H1 (cell line): ENCODE results near the gene CHSY3. TPM values are rescaled to one million over a fixed set of nuclear protein-coding genes. Genes with fewer than 3 reads are reported as not detected.

Experiments used
- CTCF ChIA-PET: fragments of 300-600 bp; sonication (Branson Sonifier 250); formaldehyde crosslinking; loops from one replicate; lab custom pipeline; 2021; ENCODE audit not compliant: partially characterized antibody; lab: Charles Lee
- POLR2A ChIA-PET: fragments of 300-600 bp; sonication (Branson Sonifier 250); formaldehyde crosslinking; loops from one replicate; lab custom pipeline; 2021; ENCODE audit warnings: inconsistent platforms; ENCODE audit not compliant: partially characterized antibody; lab: Charles Lee
- DNase-seq, 2 experiments: peaks; one replicate each; pipeline versions ENCODE4 v3.0.0 to v3.0.0-alpha.2; 2010 to 2022; ENCODE audit warnings: low spot score in 2 of 2, low read depth in 1 of 2, mixed read lengths in 1 of 2
- FAIRE-seq: peaks from 2 replicates; lab custom pipeline; 2011; peaks lifted over from hg19 to GRCh38; lab: Jason Lieb, UNC
- H2AFZ ChIP-seq: 2 replicates; pipeline ENCODE4 v1.8.1; 2012; ENCODE audit warnings: low read length, inconsistent platforms
- H2AK5ac ChIP-seq: 2 replicates; pipeline ENCODE4 v1.6.1; 2013; ENCODE audit warnings: low read depth, low read length
- H2BK120ac ChIP-seq: replicated peaks from 2 replicates; pipeline ENCODE3; 2013; ENCODE audit warnings: low read depth, low read length, inconsistent platforms
- H2BK12ac ChIP-seq: 2 replicates; pipeline ENCODE4 v1.6.1; 2013; ENCODE audit warnings: low read depth, low read length
- H2BK15ac ChIP-seq: 2 replicates; pipeline ENCODE4 v1.6.1; 2013; ENCODE audit warnings: low read length
- H2BK20ac ChIP-seq: 2 replicates; pipeline ENCODE4 v1.6.1; 2013; ENCODE audit warnings: low read length
- H2BK5ac ChIP-seq: 2 replicates; pipeline ENCODE4 v1.6.1; 2013; ENCODE audit warnings: low read depth, low read length
- H3K14ac ChIP-seq: 2 replicates; pipeline ENCODE4 v1.6.1; 2013; ENCODE audit warnings: inconsistent platforms; ENCODE audit not compliant: insufficient read length
- H3K18ac ChIP-seq: 2 replicates; pipeline ENCODE4 v1.6.1; 2013; ENCODE audit warnings: low read length; ENCODE audit errors: extremely low read depth
- H3K23ac ChIP-seq: 2 replicates; pipeline ENCODE4 v1.6.1; 2013; ENCODE audit warnings: inconsistent platforms; ENCODE audit not compliant: insufficient read length
- H3K23me2 ChIP-seq: 2 replicates; pipeline ENCODE4 v1.6.1; 2013; ENCODE audit warnings: low read depth, low read length
- H3K27ac ChIP-seq: 2 replicates; pipeline ENCODE4 v1.6.1; 2011; ENCODE audit warnings: low read depth, low read length, inconsistent platforms
- H3K27me3 ChIP-seq, 4 experiments: replicated peaks in 1 of 4; 1 replicate in 1 of 4; 2 replicates in 3 of 4; pipeline versions ENCODE4 v1.6.1 to v1.8.1; 2011 to 2013; ENCODE audit warnings: low read length in 3 of 4, mild to moderate bottlenecking in 3 of 4, inconsistent platforms in 2 of 4, mixed read lengths in 2 of 4, moderate library complexity in 1 of 4; ENCODE audit not compliant: control insufficient read depth in 3 of 4, insufficient read depth in 3 of 4; ENCODE audit errors: extremely low read depth in 1 of 4
- H3K36me3 ChIP-seq, 4 experiments: 2 replicates each; pipeline versions ENCODE4 v1.6.1 to v1.8.1; 2011 to 2013; ENCODE audit warnings: mild to moderate bottlenecking in 4 of 4, low read length in 3 of 4, moderate library complexity in 2 of 4, control low read depth in 1 of 4, inconsistent platforms in 1 of 4; ENCODE audit not compliant: insufficient read depth in 4 of 4, control insufficient read depth in 2 of 4
- H3K4ac ChIP-seq: replicated peaks from 2 replicates; pipeline ENCODE3; 2013; ENCODE audit warnings: low read length, low read depth, mixed read lengths, inconsistent platforms; ENCODE audit not compliant: insufficient read length
- H3K4me1 ChIP-seq, 4 experiments: replicated peaks in 1 of 4; 1 replicate in 1 of 4; 2 replicates in 3 of 4; pipeline versions ENCODE4 v1.6.1 to v1.8.1; 2011 to 2013; ENCODE audit warnings: low read length in 3 of 4, inconsistent platforms in 2 of 4, mixed read lengths in 1 of 4; ENCODE audit not compliant: insufficient read depth in 4 of 4, control insufficient read depth in 3 of 4
- H3K4me2 ChIP-seq, 2 experiments: 2 replicates each; pipeline versions ENCODE4 v1.6.1 to v1.8.1; 2011 to 2013; ENCODE audit warnings: low read depth in 2 of 2, low read length in 2 of 2, control low read depth in 1 of 2, inconsistent platforms in 1 of 2, mild to moderate bottlenecking in 1 of 2; ENCODE audit not compliant: insufficient read depth in 1 of 2
- H3K4me3 ChIP-seq, 4 experiments: fragments of 200-600, 300-600 bp in 1 of 4; sonication (generic), shearing (Covaris generic), sonication (Bioruptor Twin) in 1 of 4; 2 replicates each; pipeline versions ENCODE4 v1.5.1 to v1.8.1; 2011 to 2016; ENCODE audit warnings: low read length in 4 of 4, low read depth in 3 of 4, control low read depth in 2 of 4, inconsistent platforms in 2 of 4, mild to moderate bottlenecking in 2 of 4, mixed read lengths in 1 of 4, moderate library complexity in 1 of 4; ENCODE audit not compliant: insufficient read depth in 2 of 4; ENCODE audit errors: extremely low read depth in 1 of 4
- H3K56ac ChIP-seq: replicated peaks from 2 replicates; pipeline ENCODE3; 2013; ENCODE audit warnings: low read depth, mild to moderate bottlenecking, mixed read lengths, low read length, inconsistent platforms; ENCODE audit not compliant: insufficient read length
- H3K79me1 ChIP-seq: 2 replicates; pipeline ENCODE4 v1.6.1; 2013; ENCODE audit warnings: low read depth, low read length, control low read depth
- H3K79me2 ChIP-seq, 2 experiments: 2 replicates each; pipeline versions ENCODE4 v1.6.1 to v1.8.1; 2012 to 2013; ENCODE audit warnings: low read length in 2 of 2, mild to moderate bottlenecking in 2 of 2, inconsistent platforms in 1 of 2; ENCODE audit not compliant: insufficient read depth in 2 of 2, control insufficient read depth in 1 of 2
- H3K9ac ChIP-seq, 4 experiments: replicated peaks in 1 of 4; 1 replicate in 1 of 4; 2 replicates in 3 of 4; pipeline versions ENCODE4 v1.6.1 to v1.8.1; 2011 to 2013; ENCODE audit warnings: low read depth in 3 of 4, low read length in 3 of 4, control low read depth in 2 of 4, mild to moderate bottlenecking in 2 of 4, moderate library complexity in 2 of 4, inconsistent platforms in 1 of 4; ENCODE audit errors: extremely low read depth in 1 of 4
- H3K9me3 ChIP-seq, 2 experiments: 2 replicates each; pipeline versions ENCODE4 v1.6.1 to v1.8.1; 2012 to 2013; ENCODE audit warnings: mild to moderate bottlenecking in 2 of 2, moderate library complexity in 2 of 2, control low read depth in 1 of 2, inconsistent platforms in 1 of 2, low read depth in 1 of 2, low read length in 1 of 2, mixed read lengths in 1 of 2; ENCODE audit not compliant: insufficient read depth in 2 of 2
- H4K20me1 ChIP-seq, 2 experiments: replicated peaks in 1 of 2; 2 replicates each; pipeline versions ENCODE3 to v1.8.1; 2011 to 2013; ENCODE audit warnings: inconsistent platforms in 2 of 2, low read length in 2 of 2, mild to moderate bottlenecking in 1 of 2; ENCODE audit not compliant: insufficient read depth in 2 of 2, control insufficient read depth in 1 of 2
- H4K5ac ChIP-seq: 2 replicates; pipeline ENCODE4 v1.6.1; 2013; ENCODE audit warnings: low read length, low read depth, mixed read lengths, inconsistent platforms; ENCODE audit not compliant: insufficient read length
- H4K8ac ChIP-seq: 2 replicates; pipeline ENCODE4 v1.8.0; 2013; ENCODE audit warnings: mild to moderate bottlenecking, moderate library complexity, low read length, inconsistent platforms; ENCODE audit not compliant: insufficient read depth; ENCODE audit errors: extremely low read depth
- H4K91ac ChIP-seq: replicated peaks from 2 replicates; pipeline ENCODE3; 2013; ENCODE audit warnings: low read length, mixed read lengths, inconsistent platforms; ENCODE audit not compliant: insufficient read length
- ATF3 ChIP-seq: IDR thresholded peaks from 2 replicates; pipeline ENCODE4 v1.6.1; 2011; ENCODE audit warnings: low read depth, mild to moderate bottlenecking, low read length; ENCODE audit not compliant: insufficient read depth
- BRCA1 ChIP-seq: IDR thresholded peaks from 2 replicates; pipeline ENCODE4 v1.6.1; 2012; ENCODE audit warnings: low read depth, low read length, improper control_type of control experiment
- EZH2 ChIP-seq: fragments of 200-600 bp; sonication (generic); IDR thresholded peaks from 2 replicates; pipeline ENCODE4 v1.7.1; 2012; ENCODE audit warnings: low read depth, mild to moderate bottlenecking, moderate library complexity, low read length, inconsistent platforms; ENCODE audit not compliant: severe bottlenecking
- SIX5 ChIP-seq: IDR thresholded peaks from 2 replicates; pipeline ENCODE4 v1.6.1; 2011; ENCODE audit warnings: mild to moderate bottlenecking, low read depth, low read length
- SRF ChIP-seq: IDR thresholded peaks from 2 replicates; pipeline ENCODE4 v1.6.1; 2011; ENCODE audit warnings: mild to moderate bottlenecking, low read depth, low read length, moderate library complexity
- TBP ChIP-seq: IDR thresholded peaks from 2 replicates; pipeline ENCODE4 v1.6.1; 2011; ENCODE audit warnings: low read depth, low read length, improper control_type of control experiment
- WGBS, 2 experiments: shearing (Covaris generic) in 1 of 2; methylation state at CpG; one replicate each; pipeline versions ENCODE4 v1.1.6 to v1.1.7; 2013 to 2015; ENCODE audit warnings: low lambda C conversion rate in 2 of 2, mixed read lengths in 2 of 2, inconsistent platforms in 1 of 2, low coverage in 1 of 2, missing lambda C conversion rate in 1 of 2; ENCODE audit not compliant: insufficient replicate concordance in 2 of 2, insufficient coverage in 1 of 2, insufficient read length in 1 of 2; ENCODE audit errors: extremely low coverage in 1 of 2, missing lambda C conversion rate in 1 of 2; 5-methylcytosine and 5-hydroxymethylcytosine counted together
- polyA plus RNA-seq, 7 experiments: library from polyadenylated mRNA; depleted of rRNA in 3 of 7; stranded (reverse) in 5 of 7; unstranded in 2 of 7; fragments of >200 nt in 5 of 7; fragments of 200-250 nt in 2 of 7; gene quantifications; 1 replicate in 5 of 7; 2 replicates in 1 of 7; 4 replicates in 1 of 7; pipeline versions ENCODE4 v1.2.1 to v1.2.3, GENCODE V29; 2011 to 2013; ENCODE audit warnings: missing spikeins in 2 of 7, mixed read lengths in 2 of 7
- total RNA-seq: library from RNA; stranded (reverse); fragmentation: NEBNext Ultra II Directional; extraction: Animal tissue kit (Norgen Biotek cat#: 25700); gene quantifications from 2 replicates; pipeline ENCODE4 v1.2.1, GENCODE V29; 2021

Gene CHSY3
- total and polyA plus RNA-seq, 2 of the 8 experiments (the other 6 are each of a cell fraction or from before 2014, with no cell fraction given) = 0.24 to 1.8 TPM

- H2AK5ac ChIP-seq = no peak overlapping the region
- H3K14ac ChIP-seq = no peak overlapping the region
- no peak overlapping the region for H3K18ac ChIP-seq
- no peak overlapping the region for H2BK12ac ChIP-seq
- H3K4me1 ChIP-seq = no peaks in the 10 kb centered on the region
- H2BK120ac ChIP-seq = no peak overlapping the region
- H2BK5ac ChIP-seq = no peak overlapping the region
- H4K5ac ChIP-seq = no peak overlapping the region
- no peak overlapping the region for H3K56ac ChIP-seq
- no peaks in the 10 kb centered on the region for H3K79me2 ChIP-seq
- H3K79me1 ChIP-seq = no peaks in the 10 kb centered on the region
- H4K20me1 ChIP-seq = no peaks in the 10 kb centered on the region
- no peak overlapping the region for H2AFZ ChIP-seq
- no peak overlapping the region for H3K27ac ChIP-seq
- H4K8ac ChIP-seq = no peak overlapping the region
- no peak overlapping the region for H4K91ac ChIP-seq
- no peak overlapping the region for H3K4me2 ChIP-seq
- no peak overlapping the region for H3K23ac ChIP-seq
- DNase-seq (no peak), FAIRE-seq (no peak)
- no peaks in the 10 kb centered on the region for H3K27me3 ChIP-seq
- POLR2A ChIA-PET = no interaction called here
- H3K4ac ChIP-seq = no peak overlapping the region
- CTCF ChIA-PET = interaction anchor here (4.2 kb wide), 1 partner anchor 14 kb away, joined by 31 read pairs; no protein-coding TSS in a partner anchor
- no peaks in the 10 kb centered on the region for H3K9me3 ChIP-seq
- no peak overlapping the region for H2BK15ac ChIP-seq
- H2BK20ac ChIP-seq = no peak overlapping the region
- WGBS, 2 experiments = 95% methylated on average over 1 of the region's 1 CpG; no CpG with 5 or more reads in 1 of the 2 experiments
- no peak overlapping the region for H3K4me3 ChIP-seq
- H3K9ac ChIP-seq = no peak overlapping the region
- no peaks in the 10 kb centered on the region for H3K36me3 ChIP-seq
- H3K23me2 ChIP-seq = no peaks in the 10 kb centered on the region
- TF ChIP-seq BRCA1 = no peak
- no peak for TF ChIP-seq EZH2
- TF ChIP-seq SIX5 = no peak
- no peak for TF ChIP-seq SRF
- TF ChIP-seq TBP = no peak
- no peak for TF ChIP-seq ATF3
These were observed 222.5 kb downstream of the CHSY3 start for GRCh38 chr5:130126746-130127145.
